ENCODE results near the gene RPS6KB2.
"Not testable (repeated sequence)": the region's sequence is repeated elsewhere in the genome, so short reads cannot be mapped to it uniquely, and the experiment has no call there.

Gene RPS6KB2

DNA sequence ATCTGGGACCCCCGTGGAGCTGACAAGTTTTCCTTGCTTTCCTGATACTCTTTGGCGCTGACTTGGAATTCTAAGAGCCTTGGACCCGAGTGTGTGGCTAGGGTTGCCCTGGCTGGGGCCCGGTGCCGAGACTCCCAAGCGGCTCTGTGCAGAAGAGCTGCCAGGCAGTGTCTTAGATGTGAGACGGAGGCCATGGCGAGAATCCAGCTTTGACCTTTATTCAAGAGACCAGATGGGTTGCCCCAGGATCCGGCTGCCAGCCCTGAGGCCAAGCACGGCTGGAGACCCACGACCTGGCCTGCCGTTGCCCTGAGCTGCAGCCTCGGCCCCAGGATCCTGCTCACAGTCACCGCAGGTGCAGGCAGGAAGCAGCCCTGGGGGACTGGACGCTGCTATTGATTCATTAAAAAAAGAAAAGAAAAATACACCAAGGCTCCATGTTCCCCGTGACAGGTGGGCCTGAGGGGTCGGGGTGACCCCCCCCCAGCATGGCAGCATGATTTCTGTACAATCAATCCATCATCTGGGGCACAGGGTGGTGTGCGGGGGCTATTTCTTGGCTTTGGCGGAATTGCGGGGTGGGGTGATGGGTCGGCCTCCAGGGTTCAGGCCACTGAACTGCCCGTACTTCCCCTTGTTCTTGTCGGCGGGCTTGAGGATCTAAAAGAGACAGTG lies 30.2 kb upstream of the RPS6KB2 start:
- DNase-seq: no peak

DNA sequence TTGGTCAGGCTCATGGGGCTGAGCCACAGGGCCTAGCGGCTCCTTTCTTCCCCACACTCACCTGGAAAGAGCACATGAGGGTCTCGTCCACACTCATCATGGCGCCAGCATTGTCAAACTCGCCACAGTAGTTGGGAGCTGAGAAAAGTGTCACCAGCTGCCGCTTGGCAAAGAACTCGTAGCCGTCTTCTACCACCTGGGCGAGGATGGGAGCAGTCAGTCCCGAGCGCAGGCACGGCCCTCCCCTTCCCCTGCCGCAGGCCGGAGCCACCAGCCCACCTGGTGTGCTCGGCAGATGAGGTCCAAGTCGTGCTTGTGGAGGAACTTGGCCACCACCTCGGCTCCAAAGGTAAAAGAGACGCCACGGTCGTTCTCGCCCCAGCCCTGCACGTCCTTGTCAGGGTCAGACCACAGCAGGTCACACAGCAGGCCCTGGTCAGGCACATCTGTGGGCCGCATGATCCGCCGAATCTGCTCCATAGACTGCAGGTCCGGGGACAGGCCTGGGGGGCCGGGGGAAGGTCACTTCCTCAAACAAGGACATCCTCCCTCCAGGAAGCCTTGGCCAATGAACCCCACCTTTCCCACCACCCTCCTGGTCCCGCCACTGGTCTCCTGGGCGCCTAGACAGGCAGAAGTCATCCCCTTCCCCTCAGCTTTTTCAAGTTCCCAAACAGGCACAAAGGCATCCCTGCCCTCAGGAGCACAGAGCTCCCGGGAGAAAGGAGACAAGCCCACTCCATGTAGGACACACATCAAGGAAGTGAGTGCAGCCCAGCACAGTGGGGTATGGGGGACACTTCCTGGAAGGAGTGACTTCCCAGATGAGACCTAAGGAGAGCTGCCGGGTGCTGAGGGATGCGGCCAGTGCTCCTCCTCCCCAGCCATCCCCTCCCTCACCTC lies 29.4 kb upstream of the RPS6KB2 start:
- DNase-seq: no peak

DNA sequence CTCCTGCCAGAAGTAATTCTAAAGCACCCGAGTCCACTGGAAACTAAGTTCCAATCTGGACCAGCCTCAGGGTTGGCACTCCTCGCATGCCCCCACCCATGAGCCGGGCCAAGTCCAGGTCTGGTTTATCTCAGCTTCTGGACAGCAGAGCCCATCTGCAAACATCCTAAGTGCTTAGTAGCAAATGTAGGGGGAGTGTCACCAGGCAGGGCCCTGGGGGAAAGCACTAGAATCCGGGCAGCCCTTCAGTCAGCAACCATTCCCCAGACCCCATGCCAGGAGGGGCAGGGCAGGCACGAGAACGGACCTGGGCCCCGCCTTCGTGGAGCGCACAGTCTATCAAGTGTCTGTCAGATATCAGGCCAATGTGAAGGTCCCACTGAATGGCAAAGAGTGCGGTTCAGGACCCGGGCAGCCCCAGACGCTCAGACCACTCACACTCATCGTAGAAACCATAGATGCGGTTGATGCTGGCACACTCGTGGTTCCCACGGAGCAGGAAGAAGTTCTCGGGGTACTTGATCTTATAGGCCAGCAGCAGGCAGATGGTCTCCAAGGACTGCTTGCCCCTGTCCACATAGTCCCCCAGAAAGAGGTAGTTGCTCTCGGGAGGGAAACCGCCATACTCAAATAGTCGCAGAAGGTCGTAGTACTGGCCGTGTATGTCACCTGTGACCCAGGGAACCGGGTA lies 27.9 kb upstream of the RPS6KB2 start:
- no peak for DNase-seq

DNA sequence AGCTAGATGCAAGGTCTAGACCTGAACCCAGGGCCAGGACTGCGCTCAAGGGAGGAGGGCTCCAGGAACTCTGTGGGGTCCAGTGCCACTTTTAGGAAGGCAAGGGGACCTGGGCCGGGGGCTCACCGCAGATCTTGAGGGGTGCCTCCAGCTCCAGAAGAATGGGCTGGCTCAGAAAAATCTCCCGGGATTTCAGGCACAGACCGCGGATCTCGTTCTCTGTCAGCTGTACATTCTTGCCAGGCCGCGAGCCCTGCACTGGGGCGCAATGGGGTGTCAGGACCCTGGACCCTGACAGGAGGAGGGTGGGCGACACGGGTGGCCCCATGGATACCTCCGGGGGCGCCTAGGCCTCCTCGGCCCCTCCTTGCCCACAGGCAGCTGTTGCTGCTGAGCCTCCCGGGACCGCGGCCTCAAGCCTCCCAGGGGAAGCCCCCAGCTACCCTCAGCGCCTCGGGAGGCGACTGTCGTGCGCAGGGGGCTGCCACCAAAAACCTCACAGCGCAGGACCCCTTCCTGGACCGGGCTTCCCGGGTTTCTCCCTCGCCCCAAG lies 27.3 kb upstream of the RPS6KB2 start:
- DNase-seq: no peak

DNA sequence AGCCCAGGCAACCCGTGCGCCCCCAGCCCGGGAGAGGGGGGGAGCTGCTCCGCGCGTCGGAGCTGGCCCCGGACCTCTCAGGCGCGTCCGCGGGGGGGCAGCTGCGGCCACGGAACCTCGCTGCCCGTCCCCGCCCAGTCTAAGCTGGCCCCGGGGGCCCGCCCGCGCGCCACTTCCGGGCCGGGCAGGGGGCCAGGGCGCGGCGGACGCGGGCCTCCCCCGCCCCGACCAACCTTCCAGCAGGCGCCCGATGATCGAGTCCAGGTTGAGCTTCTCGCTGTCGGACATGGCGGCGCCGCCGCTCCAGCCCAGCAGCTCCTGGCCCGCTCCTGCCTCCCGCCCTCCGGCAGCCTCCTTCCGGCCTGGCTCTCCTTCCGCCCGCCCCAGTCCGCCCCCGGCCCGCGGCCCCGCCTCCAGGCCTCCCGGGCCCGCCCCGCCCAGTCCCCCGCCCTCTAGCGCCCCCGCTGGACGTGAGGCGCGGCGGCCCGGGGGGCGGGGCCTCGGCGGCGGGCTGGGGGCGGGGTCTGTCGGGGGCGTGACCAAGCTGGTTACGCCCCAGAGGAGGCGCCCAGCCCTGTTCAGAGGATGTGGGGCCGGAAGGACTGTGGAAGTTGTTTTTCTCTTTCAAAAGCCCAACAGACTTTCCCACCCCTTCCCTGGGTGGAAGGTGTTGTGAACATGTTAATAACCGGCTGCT lies 26.7 kb upstream of the RPS6KB2 start, which contains the start of gene PPP1CA:
Gene PPP1CA (minus strand): TSS at position 364 of the 697 bp plus-strand sequence. CDS start 76 bp downstream, at position 288.
- peak; percentile 95 for DNase-seq

DNA sequence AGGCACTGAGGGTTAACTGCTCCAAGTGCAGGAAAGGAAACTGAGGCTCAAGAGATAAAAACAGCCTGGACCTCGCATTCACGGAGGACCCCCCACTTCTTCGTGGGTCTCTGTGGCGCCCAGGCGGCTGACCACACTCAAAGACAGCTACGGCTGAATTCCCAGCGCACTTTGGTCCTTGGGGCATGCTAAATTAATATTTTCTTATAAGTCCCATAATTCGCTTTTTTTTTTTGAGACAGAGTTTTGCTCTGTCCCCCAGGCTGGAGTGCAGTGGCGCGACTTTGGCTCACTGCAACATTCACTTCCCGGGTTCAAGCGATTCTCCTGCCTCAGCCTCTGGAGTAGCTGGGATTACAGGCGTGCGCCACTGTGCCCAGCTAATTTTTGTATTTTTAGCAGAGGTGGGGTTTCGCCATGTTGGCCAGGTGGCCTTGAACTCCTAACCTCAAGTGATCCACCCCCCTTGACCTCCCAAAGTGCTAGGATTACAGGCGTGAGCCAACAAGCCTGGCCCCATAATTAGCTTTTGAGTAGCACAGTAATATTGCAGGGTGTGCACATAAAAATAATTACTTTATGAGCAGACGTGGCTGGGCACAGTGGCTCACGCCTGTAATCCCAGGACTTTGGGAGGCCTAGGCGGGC lies 26.0 kb upstream of the RPS6KB2 start:
- DNase-seq: not testable (repeated sequence)

DNA sequence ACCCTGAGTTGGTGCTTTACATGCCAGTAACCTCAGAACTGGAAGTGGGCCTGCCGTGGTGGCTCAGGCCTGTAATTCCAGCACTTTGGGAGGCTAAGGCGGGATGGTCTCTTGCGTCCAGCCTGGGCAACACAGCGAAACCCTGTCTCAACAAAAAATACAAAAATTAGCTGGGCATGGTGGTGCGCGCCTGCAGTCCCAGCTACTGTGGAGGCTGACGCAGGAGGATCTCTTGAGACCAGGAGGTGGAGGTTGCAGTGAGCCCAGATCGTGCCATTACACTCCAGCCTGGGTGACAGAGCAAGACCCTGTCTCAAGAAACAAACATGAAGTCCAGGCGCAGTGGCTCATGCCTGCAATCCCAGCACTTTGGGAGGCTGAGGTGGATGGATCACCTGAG lies 25.2 kb upstream of the RPS6KB2 start:
- DNase-seq: not testable (repeated sequence)

DNA sequence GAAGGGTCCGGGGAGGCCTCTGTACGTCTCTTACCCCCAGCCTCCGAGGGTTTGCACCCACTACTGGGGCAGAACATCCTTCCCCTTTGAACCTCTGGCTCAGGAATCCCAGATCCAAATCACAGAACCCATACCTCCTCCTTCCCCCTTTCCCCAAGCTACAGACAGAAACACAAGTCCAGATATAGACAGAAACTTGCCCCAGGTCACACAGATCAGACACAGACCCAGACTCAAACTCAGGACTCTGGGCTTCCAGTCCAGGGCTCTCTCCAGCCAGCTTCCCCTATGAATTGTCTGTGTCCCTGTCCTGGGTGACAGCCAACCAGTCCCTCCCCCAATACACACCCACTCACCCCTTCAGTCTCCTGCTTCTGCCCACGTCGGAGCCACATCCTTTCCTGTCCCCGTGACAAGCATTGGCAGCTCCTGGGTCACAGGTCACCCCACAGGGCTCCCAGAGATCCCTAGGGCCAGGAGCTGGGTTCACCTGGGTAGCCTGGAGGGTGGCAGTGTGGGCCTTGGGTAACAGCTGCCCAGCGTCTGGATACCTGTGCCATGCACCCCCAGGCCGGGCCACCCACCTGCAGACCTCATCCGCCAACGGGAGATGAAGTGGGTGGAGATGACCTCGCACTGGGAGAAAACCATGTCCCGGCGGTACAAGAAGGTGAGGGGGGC lies 23.6 kb upstream of the RPS6KB2 start:
- no peak for DNase-seq

DNA sequence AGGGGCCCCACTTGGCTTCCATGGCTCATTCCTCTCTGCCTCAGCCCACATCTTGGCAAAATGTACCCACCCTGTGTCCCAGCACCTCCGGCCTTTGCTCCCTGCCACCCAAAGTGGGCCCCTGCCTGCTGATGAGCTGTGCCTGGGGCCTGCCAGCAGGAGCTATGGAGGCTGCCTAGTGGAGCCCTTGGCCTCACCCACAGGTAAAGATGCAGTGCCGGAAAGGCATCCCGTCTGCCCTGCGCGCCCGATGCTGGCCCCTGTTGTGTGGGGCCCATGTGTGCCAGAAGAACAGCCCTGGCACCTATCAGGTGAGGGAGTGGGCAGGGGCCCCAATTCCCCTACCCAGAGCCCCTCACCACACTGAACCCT lies 23.1 kb upstream of the RPS6KB2 start:
- DNase-seq: no peak

DNA sequence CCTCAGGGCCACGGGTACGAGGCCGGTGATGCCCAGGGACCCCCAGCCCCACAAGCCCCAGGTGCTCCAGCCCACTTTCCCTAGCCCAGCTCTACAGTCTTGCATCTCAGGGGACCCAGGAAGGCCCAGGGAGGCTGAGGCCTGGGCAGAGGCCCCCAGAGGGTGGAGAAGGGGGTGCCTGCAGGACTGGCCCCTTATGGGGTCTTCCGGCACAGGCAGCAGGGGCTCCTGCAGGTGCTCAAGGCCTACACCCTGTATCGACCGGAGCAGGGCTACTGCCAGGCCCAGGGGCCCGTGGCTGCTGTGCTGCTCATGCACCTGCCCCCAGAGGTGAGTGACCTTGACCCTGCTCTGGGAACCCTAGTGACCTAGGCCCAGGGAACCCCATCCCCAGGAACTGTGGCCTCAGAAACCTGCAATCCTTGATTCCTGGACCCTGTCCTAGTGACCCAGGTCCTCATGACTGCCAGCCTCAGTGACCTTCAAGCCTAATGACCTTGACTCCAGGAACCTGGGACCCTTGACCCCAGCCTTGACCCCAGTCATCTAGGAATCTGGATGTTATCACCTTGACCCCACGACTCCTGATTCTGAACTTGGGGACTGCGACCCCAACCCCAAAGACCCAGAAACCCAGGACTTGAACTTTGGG lies 22.5 kb upstream of the RPS6KB2 start:
- DNase-seq: no peak

DNA sequence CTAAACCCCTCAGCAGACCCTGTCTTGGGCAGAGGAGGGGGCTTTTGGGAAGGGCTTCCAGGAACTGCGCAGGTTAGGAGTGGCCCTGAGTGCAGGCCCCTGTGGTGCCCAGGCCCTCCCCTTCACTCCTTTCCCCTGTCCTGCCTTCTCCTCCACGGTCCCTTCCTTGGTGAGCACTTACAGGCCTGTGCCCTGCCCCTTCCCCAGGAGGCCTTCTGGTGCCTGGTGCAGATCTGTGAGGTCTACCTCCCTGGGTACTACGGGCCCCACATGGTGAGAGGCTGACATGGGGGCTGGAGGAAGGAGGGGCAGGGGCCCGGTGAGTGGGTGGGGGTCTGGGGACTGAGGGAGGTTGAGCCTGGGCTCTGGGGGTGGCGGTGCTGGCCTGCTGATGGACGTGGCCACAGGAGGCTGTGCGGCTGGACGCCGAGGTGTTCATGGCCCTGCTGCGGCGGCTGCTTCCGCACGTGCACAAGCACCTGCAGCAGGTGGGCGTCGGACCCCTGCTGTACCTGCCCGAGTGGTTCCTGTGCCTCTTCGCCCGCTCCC lies 21.8 kb upstream of the RPS6KB2 start:
- no peak for DNase-seq

DNA sequence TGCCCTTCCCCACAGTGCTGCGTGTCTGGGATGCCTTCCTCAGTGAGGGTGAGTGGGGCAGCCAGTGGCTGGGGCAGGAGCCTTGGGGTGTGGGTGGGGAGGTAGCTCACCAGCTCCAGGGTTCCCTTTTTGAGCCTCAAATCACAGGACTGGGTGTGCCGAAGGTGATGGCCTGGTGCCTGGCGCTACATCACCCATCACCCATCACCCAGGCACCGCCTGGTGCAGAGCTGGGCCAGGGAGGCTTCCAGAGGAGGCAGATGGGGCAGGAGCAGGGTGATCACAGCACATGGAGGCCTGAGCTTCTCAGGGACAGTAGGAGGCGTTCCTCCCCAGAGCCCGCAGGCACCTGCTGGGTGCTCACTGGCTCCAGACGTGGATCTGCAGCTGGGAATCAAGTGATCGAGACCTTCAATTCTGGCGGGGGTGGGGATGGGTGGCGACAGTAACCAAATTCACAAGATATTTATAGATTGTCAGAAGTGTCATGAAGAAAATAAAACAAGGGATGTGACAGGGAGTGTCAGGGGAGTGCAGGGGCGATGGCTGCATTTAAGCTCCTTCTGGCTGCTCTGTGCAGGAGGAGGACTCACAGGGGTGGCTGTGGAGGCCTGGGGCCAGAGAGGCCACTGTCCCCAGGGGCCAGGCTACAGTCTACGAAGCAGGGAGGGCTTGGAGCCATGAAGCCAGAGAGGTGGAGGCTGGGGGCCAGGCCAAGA lies 21.2 kb upstream of the RPS6KB2 start:
- DNase-seq: no peak

DNA sequence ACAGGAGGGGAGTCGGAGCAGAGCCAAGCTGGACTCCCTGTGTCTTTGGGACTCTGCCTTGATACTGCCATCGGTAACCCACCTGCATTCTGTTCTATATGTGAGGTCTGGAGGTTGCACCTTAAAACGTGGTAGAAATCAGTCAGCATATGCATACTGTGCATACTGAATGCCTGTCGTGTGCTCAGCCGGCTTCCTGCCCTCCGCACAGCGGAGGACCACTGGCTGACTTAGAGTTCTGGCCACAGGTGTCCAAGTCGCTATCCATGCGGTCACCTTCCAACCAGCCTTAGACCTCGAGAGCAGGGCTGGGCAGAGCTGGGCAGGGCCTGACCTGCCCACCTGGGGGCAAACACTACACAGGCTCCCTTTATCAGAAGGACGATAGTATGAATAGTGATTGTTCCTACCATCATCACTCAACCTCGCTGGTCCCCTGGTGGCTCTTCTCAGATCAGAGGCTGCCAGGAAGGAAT lies 20.6 kb upstream of the RPS6KB2 start:
- no peak for DNase-seq

DNA sequence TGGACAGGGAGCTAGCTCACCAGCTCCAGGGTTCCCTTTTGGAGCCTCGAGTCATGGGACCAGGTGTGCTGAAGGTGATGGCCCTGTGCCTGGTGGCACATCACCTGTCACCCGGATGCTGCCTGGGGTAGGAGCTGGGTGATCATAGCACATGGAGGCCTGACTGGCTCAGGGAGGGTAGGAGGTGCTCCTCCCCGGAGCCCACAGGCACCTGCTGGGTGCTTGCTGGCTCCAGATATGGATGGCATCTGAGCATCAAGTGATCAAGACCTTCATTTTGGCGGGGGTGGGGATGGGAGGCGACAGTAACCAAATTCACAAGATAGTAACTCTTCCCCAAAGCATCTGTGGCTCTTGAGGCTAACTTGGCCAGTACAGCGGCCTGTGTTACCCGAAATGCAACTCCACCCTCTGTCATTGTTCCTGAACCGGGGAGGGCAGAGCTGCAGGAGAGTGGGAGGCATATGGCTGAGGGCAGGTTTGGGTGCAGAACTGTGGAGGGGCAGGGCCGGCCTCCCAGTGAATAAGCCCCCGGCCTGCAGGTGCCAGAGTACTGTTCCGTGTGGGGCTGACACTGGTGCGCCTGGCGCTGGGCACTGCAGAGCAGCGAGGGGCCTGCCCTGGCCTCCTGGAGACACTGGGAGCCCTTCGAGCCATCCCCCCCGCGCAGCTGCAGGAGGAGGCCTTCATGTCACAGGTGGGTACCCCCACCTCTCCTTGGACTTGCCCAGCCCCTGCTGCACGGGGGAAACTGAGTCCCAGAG lies 19.7 kb upstream of the RPS6KB2 start:
- DNase-seq: no peak

DNA sequence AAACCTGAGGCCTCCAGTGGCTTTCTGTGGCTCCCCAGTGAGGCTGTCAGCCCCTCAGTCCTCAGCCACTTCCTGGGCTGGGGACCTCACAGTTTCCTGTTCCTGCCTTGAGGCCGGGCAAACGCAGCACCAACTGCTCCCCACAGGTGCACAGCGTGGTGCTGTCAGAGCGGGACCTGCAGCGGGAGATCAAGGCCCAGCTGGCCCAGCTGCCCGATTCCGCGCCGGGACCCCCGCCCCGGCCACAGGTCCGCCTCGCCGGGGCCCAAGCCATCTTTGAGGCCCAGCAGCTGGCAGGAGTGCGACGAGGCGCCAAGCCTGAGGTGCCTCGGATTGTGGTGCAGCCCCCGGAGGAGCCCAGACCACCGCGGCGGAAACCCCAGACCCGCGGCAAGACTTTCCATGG lies 19.0 kb upstream of the RPS6KB2 start:
- peak; percentile 60 for DNase-seq

DNA sequence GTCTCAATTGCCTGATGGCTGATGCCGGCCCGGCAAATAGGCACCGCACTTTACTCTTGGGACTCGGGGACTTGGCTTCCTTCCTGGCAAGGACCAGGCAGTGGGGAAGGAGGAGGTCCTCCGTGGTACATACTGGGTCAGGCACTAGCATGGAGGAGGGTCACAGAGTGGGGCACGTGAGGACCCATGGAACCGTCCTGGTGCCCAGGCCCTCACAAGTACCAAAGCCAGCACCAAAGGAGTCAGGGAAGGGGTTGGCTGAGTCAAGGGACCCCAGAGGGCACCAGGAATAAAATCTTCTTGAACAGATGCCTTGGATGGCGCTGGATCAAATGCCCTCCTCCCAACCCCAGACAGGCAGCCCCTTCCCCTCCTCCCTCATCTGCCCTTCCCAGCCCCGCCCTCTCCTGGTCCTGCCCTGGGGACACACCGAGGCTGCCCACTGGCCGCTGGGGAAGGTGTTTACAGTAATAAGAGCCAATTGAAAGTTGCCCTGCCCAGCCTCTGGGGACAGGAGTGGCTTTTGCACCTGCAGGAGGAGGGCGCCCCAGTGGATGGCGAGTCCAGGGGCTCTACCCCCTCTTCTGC lies 18.4 kb upstream of the RPS6KB2 start:
- DNase-seq: no peak

DNA sequence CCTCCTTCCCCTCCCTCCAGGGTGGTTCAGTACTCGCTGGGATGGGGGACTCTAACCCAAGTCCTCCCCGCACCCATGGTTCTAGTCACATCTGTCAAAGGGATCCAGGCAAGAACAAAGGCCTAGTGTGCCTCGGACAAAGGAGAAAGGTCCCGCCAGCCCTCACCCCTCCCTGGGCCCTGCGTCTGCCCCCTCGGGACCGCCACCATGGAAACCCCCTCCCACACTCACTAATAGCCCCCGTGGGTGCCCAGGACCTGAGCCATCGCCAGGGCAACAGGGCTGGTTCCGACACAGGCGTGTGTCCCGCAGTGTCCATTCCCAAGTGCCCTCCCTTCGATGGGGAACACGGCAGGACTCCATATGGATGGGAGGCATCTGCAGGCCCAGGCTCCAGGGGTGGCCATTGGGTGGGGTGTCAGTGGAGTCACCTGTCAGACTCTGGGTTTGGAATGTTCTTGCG lies 17.9 kb upstream of the RPS6KB2 start:
- DNase-seq: no peak

All from T-helper 9 cell (primary cell).